HEK293 (cell line): ENCODE measurements around the gene ZNF641.

ENCODE experiments used
- CTCF ChIP-seq: fragments of 450-650 bp; formaldehyde crosslinking; IDR thresholded peaks from 2 replicates; pipeline ENCODE4 v1.5.1; 2016; ENCODE audit warnings: missing biosample characterization, missing genetic modification characterization
- REST ChIP-seq: fragments of 450-650 bp; formaldehyde crosslinking; IDR thresholded peaks from 2 replicates; pipeline ENCODE4 v1.5.1; 2016; ENCODE audit warnings: missing biosample characterization, missing genetic modification characterization
- ZBTB44 ChIP-seq: fragments of 450-650 bp; IDR thresholded peaks from 2 replicates; pipeline ENCODE4 v1.5.1; 2018; ENCODE audit warnings: missing biosample characterization, mild to moderate bottlenecking, missing genetic modification characterization
- ZNF747 ChIP-seq: fragments of 450-650 bp; formaldehyde crosslinking; IDR thresholded peaks from 2 replicates; pipeline ENCODE4 v1.5.1; 2016; ENCODE audit warnings: missing biosample characterization, missing genetic modification characterization

- TF ChIP-seq CTCF (no peak), REST (tag by site-specific recombination) (no peak), ZBTB44 (tag by site-specific recombination) (no peak), ZNF747 (tag by site-specific recombination) (no peak)
Observed at GRCh38 chr12:48390026-48390425, 39.3 kb upstream of the ZNF641 start.
